Peyer's patch (tissue), 4 donors: Measurements from ENCODE around the gene GCLC.

Experiments used
- CTCF ChIP-seq, 6 experiments: fragments of 450-650 bp in 4 of 6; fragments of 200-600 bp in 2 of 6; sonication (generic) in 1 of 6; IDR thresholded peaks; one replicate each; pipeline ENCODE4 v1.5.1; 2017 to 2019; ENCODE audit warnings: antibody characterized with exemption in 6 of 6, mild to moderate bottlenecking in 3 of 6, moderate library complexity in 1 of 6
- POLR2A ChIP-seq, 2 donors: fragments of 450-650 bp; IDR thresholded peaks; one replicate each; pipeline ENCODE4 v1.5.1; 2017; ENCODE audit warnings: antibody characterized with exemption in 2 of 2, mild to moderate bottlenecking in 2 of 2, moderate library complexity in 2 of 2

- TF ChIP-seq POLR2A (IDR thresholded peaks at IDR 0.05) = no peak
- TF ChIP-seq CTCF (IDR thresholded peaks at IDR 0.05) = no peak
Observed at GRCh38 chr6:53510746-53511145, 34.2 kb downstream of the GCLC start.
